ENCODE data around the gene NR1D1. TPM values are rescaled to one million over a fixed set of nuclear protein-coding genes. Genes with fewer than 3 reads are reported as not detected.

NR1D1 gene
- total RNA-seq, 1 donor from 2014 or later = 25.8 TPM

- intact Hi-C loops (cut with DNase I) = loop anchor here (10.0 kb wide), 1 partner anchor 53 kb away; no protein-coding TSS in a partner anchor
- no peak for DNase-seq (ENCODE audit: low spot score)
Observed at GRCh38 chr17:40087903-40088718, 12.3 kb downstream of the NR1D1 start.

DNA sequence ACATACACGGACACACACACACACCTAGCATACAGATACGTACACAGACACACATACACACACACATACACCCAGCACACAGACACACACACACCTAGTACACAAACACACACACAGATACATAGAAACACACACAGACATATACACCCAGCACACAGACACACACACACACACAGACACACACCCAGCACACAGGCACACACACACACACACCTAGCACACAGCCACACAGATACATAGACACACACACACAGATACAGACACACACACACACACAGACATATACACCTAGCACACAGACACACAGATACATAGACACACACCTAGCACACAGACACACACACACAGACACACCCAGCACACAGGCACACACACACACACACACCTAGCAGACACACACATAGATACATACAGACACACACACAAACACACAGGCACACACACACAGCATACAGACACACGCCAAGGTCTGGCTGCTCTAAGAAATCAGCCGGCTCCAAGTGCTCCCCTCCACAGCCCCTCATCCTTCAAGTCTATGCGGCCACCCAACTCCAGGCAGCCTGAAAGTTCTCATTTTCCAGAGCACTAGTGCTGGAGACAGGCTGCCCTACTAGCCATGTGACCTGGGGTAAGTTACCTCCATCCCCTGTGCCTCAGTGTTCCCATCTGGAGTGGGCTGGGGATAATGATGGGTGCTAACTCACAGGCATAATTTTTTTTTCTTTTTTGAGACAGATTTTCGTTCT is 13.2 kb downstream of the NR1D1 start:
- intact Hi-C loops (cut with DNase I) = loop anchor here (10.0 kb wide), 1 partner anchor 52 kb away; no protein-coding TSS in a partner anchor
- DNase-seq (ENCODE audit: low spot score) = no peak

DNA sequence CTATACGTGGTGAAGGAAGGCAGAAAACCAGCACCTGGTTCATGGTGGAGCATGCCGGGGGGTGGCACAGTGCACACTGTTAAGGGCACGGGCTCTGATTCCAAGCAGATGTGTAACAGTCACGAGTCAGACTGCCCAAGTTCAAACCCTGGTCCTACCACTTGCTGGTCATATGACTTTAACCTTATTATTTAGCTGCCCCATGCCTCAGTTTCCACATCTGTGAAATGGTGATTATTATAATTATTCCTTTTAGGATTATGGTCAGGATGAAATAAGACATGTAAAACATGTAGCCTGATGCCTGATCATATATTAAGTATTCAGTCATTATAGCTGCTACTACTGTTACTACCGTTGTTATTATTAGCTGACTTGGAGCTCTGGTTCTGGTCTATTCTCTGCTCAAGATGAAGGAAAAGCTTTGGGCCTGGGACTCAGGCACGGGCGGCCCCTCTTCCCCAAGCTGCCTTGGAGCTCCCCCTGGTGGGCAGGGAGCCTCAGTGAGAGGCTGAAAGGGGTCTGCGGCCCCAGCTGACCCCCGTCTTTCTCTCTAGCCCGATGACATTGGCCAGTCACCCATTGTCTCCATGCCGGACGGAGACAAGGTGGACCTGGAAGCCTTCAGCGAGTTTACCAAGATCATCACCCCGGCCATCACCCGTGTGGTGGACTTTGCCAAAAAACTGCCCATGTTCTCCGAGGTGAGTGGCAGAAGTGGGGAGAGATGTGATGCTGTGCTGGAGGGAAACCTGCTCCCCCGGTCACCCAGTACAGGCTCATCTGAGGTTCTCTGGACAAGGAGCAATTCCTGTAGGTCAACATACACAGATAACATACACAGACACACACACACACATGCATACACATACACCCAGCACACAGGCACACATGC is 14.0 kb downstream of the NR1D1 start:
- no peak for DNase-seq (ENCODE audit: low spot score)
- intact Hi-C loops (cut with DNase I) = loop anchor here (10.0 kb wide), 1 partner anchor 52 kb away; no protein-coding TSS in a partner anchor

GRCh38 chr17:40084477-40084876 is 15.9 kb downstream of the NR1D1 start:
- intact Hi-C loops (cut with DNase I) = loop anchor here (10.0 kb wide), 1 partner anchor 50 kb away; no protein-coding TSS in a partner anchor
- no peak for DNase-seq (ENCODE audit: low spot score)

- no peak for DNase-seq (ENCODE audit: low spot score)
- intact Hi-C loops (cut with DNase I) = no loop called here
Observed at GRCh38 chr17:40079545-40079944, 20.8 kb downstream of the NR1D1 start.

GRCh38 chr17:40076591-40076990 is 23.8 kb downstream of the NR1D1 start:
- intact Hi-C loops (cut with DNase I) = no loop called here
- DNase-seq (ENCODE audit: low spot score) = no peak

- no peak for DNase-seq (ENCODE audit: low spot score)
- intact Hi-C loops (cut with DNase I) = loop anchor here (1.0 kb wide), 1 partner anchor 13 kb away; no protein-coding TSS in a partner anchor
Observed at GRCh38 chr17:40075942-40076498, 24.4 kb downstream of the NR1D1 start.

DNA sequence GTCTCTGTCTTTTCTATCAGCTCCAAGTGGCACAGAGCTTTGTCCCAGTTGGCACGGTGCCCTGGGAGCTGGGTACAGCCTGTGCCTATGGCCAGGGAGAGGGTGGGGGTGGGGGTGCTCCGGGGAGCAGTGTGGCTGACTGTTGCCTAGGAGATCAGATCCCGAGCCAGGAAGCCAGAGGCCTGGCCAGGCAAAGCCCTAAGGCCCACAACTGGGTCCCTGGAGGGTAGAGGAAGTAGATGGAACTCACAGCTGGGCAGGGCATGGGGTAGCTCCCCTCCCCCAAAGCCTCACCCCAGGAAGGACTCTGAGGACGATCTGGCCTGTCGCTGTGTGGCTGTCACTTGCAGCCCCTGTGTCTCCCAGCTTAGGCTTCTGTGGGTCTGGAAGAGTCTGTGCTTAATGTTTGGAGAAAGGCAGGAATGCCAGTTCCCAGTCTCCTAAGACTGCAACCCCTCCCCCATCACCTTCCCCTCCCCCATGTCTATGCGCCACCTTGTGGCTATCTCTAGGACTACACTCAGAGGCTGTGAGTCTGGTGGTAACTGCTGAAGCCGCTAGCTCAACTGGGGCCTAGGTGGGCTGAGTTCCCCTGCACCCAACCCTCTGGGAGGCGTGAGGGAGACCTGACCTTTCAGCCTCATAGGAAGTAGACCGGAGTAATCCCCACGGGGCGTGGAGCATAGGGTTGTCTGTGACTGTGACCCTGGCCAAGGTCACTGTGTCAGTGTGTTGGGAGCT is 25.0 kb downstream of the NR1D1 start:
- DNase-seq (ENCODE audit: low spot score) = no peak
- intact Hi-C loops (cut with DNase I) = loop anchor here (1.0 kb wide), 1 partner anchor 12 kb away; no protein-coding TSS in a partner anchor

DNA sequence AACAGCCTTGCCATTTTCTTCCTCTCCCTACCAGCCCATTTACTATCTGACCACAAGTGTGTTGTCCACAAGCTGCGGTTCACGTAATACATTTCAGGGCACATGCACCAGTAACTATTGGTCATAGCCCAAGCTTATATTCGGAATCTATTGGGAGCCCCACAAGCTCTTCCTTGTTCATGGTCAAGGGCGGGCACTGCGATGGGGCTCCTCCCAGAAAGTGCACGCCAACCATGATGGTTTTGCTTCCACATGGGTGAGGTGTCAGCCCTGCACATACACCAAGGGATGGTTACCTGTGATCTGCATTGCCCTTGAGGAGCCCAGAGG is 25.6 kb downstream of the NR1D1 start:
- DNase-seq (ENCODE audit: low spot score) = no peak
- intact Hi-C loops (cut with DNase I) = loop anchor here (1.0 kb wide), 1 partner anchor 12 kb away; no protein-coding TSS in a partner anchor

DNA sequence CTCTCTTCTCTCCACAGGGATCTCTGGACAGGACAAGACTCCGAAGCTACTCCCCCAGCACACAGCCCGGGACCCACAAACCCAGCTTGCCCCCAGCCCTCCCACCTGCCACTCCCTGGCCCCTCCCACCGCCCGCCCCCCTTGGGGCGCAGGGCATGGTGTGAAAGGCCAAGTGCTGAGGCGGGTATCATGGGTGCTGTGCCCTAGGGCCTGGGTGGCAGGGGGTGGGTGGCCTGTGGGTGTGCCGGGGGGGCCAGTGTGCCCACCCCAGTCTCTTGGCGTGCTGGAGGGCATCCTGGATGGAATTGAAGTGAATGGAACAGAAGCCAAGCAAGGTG is 26.2 kb downstream of the NR1D1 start:
- intact Hi-C loops (cut with DNase I) = no loop called here
- no peak for DNase-seq (ENCODE audit: low spot score)

DNA sequence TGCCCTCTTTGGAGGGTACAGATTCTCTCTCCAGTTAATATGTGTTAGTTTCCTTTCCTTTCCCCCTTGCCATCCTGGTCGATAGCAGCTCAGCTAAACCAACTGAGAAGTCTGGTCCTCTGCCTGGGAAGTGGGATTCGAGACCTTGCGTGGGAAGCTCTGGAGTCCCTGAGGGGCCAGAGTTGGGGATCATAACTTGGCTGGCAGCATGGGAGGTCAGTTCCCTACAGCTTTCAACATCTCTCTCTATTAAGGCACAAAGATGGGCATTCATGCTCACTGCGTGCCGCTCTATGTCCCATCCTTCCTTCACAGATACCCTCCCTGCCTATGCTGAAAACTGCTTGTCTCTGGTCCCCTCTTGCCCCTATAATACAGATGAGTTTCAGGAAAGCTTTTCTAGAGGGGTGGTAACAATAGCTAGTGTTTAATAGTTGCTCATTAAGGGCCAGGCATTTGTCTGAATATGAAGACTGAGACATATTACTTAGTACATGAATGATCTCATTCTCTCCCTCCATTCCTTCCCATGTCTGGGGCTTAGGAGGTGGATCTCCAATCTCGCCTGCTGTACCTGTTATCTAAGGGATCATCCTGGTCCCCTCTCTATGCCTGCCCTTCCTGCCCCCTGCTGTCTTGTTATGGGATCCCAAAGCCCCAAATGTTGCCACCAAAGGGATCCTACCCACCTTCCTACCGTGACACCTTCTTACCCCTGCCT is 26.8 kb downstream of the NR1D1 start:
- intact Hi-C loops (cut with DNase I) = no loop called here
- no peak for DNase-seq (ENCODE audit: low spot score)

DNA sequence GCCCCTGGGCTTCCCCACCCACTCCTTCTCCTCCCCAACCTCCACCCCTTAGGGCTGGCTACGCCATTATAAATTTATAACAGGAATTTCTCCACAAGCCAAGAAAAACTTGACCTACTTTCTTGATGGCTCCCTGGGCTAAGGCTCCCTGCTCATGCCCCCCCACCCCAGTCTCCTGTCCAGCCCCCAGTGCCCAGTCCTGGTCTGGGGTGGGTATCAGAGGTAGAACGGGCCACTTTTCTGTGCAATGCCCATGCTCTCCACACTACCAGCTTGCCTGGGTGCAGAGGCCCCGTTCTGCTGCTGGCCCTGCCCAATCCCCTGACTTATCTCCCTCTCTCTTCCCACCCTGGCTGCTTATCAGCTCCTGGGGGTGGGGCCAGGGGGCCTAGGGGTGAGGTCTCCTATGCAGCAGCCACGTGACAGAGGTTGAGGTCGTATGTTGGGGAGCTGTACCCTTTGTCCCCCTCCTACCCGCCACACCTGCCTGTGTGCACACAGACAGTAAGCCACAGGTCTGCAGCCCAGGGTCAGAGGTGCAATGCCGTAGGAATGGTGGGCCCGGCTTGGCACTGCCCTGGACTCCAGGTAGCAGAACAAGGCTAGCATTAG is 27.5 kb downstream of the NR1D1 start:
- intact Hi-C loops (cut with DNase I) = no loop called here
- no peak for DNase-seq (ENCODE audit: low spot score)

- intact Hi-C loops (cut with DNase I) = no loop called here
- DNase-seq (ENCODE audit: low spot score) = no peak
Observed at GRCh38 chr17:40072040-40072734, 28.2 kb downstream of the NR1D1 start.

DNA sequence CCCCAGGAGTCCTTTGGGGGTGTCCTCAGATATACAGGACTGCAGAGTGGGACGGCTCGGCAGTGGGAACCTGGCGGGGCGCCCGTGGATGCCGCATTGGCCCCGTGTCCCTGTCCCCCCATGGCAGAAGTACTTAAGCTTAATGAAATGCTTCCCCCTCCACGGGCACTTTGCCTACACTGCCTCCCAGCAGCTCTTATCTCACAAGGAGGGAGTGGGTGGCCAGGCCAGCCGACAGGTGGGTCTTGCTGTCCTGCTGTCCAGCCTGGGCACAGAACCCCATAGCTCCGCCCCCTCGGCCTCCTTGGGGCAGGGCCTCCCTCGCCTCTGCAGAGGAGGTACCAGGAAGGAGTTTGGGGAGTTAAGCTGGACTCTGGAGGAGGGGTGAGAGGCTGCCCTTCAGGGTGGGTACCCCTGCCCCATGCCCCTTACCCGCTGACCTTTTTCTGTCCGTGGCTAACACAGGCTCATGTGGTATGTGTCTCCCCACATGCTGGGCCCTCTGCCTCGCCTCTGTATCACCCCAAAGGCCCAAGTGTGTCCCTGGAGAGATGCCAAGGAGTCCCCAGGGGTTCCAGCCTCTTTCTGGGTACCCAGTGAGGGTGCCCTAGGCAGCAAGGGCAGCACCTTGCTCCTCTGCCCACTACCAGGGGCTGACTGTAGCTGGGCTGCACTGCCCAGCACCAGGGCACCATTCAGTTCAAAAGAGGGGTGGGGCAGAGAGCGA is 28.9 kb downstream of the NR1D1 start:
- intact Hi-C loops (cut with DNase I) = loop anchor here (1.0 kb wide), 1 partner anchor 28 kb away; no protein-coding TSS in a partner anchor
- DNase-seq (ENCODE audit: low spot score) = no peak

DNA sequence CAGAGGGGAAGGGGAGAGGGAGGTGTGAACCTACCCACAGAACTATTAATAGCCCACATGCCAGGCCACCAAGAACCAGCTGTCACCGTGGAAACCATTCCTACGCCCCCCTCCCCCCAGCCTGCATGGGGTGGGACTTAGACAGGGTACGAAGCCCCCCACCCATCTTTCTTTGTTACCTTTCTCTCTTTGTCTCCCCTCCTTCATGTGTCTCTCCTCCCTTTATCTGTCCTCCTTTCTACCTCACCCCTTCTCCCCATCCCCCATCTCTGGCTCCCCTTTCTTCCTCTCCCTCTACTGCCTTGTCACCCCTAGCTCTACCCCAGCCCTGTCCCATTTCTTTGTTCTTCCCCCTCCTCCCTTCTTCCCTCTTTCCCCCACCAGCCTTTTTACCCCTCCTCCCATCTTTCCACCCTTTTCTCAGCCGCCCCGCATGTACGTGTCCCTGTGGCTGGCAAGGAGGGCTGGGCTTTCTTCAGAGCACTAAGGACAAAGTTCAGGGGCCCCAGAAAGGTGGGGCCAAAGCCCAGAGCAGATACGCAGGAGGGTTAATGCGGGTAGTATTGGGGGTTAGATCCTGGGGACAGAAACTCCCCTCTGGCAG is 29.6 kb downstream of the NR1D1 start:
- intact Hi-C loops (cut with DNase I) = loop anchor here (1.0 kb wide), 1 partner anchor 28 kb away; no protein-coding TSS in a partner anchor
- no peak for DNase-seq (ENCODE audit: low spot score)
